Suprapubic skin (tissue), 4 donors: ENCODE results near the gene ICA1.

Source experiments
- EP300 ChIP-seq: sonication (generic); formaldehyde crosslinking; IDR thresholded peaks from one replicate; pipeline ENCODE4 v1.6.1; 2017; ENCODE audit warnings: antibody characterized with exemption
- POLR2A ChIP-seq, 2 donors: fragments of 450-650 bp; IDR thresholded peaks; one replicate each; pipeline ENCODE4 v1.6.1; 2017; ENCODE audit warnings: antibody characterized with exemption in 2 of 2, mild to moderate bottlenecking in 2 of 2, moderate library complexity in 2 of 2
- POLR2AphosphoS5 ChIP-seq, 3 donors: sonication (generic); formaldehyde crosslinking; IDR thresholded peaks; one replicate each; pipeline ENCODE4 v1.6.1; 2017; ENCODE audit warnings: antibody characterized with exemption in 3 of 3
- TF ChIP-seq, protein P1 (sequence below), 2 donors: fragments of 200-600 bp in 1 of 2; fragments of 450-650 bp in 1 of 2; sonication (generic) in 1 of 2; IDR thresholded peaks; one replicate each; pipeline ENCODE4 v1.5.1; 2016 to 2019; ENCODE audit warnings: antibody characterized with exemption in 2 of 2, mild to moderate bottlenecking in 1 of 2, moderate library complexity in 1 of 2

DNA sequence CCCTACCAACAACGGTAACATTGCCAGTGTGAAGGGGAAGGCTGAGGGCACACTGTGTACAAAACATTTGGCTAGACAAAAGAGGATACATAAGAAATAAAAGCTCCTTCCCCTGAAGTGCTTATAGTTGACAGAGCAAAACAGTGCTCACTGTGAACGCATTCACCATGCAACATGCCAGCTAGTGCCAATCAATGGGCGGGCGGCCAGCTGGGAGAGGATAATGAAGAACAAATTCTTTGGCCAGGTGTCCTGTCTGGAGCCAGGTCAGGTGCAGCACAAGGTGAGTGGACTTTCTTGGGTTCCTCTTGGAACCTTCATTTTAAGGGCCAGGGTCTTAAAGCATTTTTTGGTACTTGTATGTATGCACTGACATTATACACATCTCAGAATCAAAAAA is 106.1 kb downstream of the ICA1 start:
- TF ChIP-seq, protein P1, sequence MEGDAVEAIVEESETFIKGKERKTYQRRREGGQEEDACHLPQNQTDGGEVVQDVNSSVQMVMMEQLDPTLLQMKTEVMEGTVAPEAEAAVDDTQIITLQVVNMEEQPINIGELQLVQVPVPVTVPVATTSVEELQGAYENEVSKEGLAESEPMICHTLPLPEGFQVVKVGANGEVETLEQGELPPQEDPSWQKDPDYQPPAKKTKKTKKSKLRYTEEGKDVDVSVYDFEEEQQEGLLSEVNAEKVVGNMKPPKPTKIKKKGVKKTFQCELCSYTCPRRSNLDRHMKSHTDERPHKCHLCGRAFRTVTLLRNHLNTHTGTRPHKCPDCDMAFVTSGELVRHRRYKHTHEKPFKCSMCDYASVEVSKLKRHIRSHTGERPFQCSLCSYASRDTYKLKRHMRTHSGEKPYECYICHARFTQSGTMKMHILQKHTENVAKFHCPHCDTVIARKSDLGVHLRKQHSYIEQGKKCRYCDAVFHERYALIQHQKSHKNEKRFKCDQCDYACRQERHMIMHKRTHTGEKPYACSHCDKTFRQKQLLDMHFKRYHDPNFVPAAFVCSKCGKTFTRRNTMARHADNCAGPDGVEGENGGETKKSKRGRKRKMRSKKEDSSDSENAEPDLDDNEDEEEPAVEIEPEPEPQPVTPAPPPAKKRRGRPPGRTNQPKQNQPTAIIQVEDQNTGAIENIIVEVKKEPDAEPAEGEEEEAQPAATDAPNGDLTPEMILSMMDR (IDR thresholded peaks at IDR 0.05): no peak
- no peak for TF ChIP-seq POLR2AphosphoS5 (IDR thresholded peaks at IDR 0.05)
- no peak for TF ChIP-seq POLR2A (IDR thresholded peaks at IDR 0.05)
- no peak for TF ChIP-seq EP300
